SK-N-SH (cell line): ENCODE results near the gene OTOG.

ENCODE experiments used
- POLR2AphosphoS5 ChIP-seq: IDR thresholded peaks from 2 replicates; pipeline ENCODE4 v1.6.1; 2012; ENCODE audit warnings: low read depth, low read length
- TAF1 ChIP-seq: IDR thresholded peaks from 2 replicates; pipeline ENCODE4 v1.6.1; 2012; ENCODE audit warnings: low read depth, mild to moderate bottlenecking, low read length, moderate library complexity, borderline replicate concordance

- TF ChIP-seq TAF1 (no peak), POLR2AphosphoS5 (no peak)
Observed at GRCh38 chr11:17561526-17561925, 14.5 kb downstream of the OTOG start.
